Stimulated activated CD4-positive, alpha-beta T cell treated with anti-CD3 and anti-CD28 coated beads, Interleukin-12 subunit alpha, Interleukin-12 subunit beta, amount 100 ng/mL, for 48 hours (primary cell): Measurements from ENCODE around the gene ERRFI1.
"Not testable (repeated sequence)": the region's sequence is repeated elsewhere in the genome, so short reads cannot be mapped to it uniquely, and the experiment has no call there.

ENCODE experiments used
- DNase-seq, 3 donors: peaks; one replicate each; pipeline ENCODE4 v3.0.0-alpha.2; 2020; ENCODE audit warnings: low read depth in 2 of 3, low spot score in 1 of 3

Gene ERRFI1, protein sequence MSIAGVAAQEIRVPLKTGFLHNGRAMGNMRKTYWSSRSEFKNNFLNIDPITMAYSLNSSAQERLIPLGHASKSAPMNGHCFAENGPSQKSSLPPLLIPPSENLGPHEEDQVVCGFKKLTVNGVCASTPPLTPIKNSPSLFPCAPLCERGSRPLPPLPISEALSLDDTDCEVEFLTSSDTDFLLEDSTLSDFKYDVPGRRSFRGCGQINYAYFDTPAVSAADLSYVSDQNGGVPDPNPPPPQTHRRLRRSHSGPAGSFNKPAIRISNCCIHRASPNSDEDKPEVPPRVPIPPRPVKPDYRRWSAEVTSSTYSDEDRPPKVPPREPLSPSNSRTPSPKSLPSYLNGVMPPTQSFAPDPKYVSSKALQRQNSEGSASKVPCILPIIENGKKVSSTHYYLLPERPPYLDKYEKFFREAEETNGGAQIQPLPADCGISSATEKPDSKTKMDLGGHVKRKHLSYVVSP

DNA sequence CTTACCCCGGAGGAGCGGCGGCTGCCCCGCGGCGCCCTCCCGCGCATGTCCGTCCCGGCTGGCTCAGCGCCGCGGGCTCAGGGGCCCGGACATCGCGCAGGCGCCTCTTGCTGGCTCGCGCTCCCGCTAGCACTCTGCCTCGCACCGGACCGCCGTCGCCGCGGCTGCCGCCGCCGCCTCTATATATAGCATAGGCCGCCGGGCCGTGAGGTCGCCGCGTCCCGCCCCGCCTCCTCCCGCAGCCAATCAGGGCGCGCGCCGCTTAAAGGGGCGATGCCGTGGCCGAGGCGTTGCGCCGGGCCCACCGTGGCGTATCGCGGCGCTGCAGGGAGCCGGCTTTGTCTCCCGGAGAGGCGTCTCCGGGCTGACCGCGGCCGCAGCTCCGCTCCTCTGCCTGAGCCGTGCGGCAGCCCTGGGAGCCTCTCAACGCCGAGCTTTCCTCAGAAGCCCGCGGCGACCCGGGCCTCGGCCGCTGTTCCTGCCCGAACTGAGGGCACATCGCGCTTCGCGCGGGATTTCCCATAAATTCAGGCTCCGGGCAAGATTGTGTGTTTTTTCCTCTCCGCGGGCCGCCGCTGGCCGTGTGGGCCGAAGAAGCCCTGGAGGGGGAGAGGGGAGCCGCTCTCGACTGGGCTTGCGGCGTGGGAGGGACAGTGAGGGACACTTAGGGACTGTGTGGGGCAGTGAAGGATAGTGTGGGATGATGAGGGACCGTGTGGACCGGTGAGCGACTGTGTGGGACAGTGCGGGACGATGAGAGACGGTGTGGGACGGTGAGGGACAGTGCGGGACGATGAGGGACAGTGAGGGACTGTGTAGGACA lies at the start of gene ERRFI1:
TSS of gene ERRFI1 (minus strand) at position 157 of the 823 bp plus-strand sequence. CDS start 10,690 bp downstream, outside the sequence.
- DNase-seq = peak; percentile 79 to 87 (median 84)

GRCh38 chr1:8075511-8076051 lies 49.5 kb upstream of the ERRFI1 start:
- DNase-seq = no peak

DNA sequence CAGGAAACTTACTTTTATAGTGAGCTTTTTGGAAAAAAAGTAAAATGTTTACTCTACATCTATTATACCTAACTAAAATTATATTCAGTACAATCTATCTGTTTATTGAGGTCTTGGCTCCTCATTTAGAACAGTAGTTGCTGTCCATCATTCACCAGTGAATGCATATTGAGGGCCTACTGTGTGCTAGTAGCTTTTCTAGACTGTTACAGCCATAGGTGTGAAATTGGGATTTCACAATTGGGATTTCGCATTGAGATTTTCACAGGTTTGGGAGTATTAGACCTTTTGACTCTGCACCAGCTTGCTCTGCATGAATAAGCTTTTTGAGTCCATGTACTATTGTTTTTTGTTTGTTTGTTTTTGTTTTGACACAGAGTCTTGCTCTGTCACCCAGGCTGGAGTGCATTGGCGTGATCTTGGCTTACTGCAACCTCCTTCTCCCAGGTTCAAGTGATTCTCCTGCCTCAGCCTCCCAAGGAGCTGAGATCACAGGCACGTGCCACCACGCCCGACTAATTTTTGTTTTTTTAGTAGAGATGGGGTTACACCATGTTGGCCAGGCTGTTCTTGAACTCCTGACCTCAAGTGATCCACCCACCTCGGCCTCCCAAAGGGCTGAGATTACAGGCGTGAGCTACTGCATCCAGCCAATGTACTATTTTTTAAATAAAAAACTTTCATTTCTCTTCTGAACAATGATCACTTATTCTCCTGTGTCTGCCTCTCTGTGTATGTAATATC lies 47.2 kb upstream of the ERRFI1 start:
- no peak for DNase-seq

GRCh38 chr1:8070381-8070811 lies 44.3 kb upstream of the ERRFI1 start:
- DNase-seq = no peak

DNA sequence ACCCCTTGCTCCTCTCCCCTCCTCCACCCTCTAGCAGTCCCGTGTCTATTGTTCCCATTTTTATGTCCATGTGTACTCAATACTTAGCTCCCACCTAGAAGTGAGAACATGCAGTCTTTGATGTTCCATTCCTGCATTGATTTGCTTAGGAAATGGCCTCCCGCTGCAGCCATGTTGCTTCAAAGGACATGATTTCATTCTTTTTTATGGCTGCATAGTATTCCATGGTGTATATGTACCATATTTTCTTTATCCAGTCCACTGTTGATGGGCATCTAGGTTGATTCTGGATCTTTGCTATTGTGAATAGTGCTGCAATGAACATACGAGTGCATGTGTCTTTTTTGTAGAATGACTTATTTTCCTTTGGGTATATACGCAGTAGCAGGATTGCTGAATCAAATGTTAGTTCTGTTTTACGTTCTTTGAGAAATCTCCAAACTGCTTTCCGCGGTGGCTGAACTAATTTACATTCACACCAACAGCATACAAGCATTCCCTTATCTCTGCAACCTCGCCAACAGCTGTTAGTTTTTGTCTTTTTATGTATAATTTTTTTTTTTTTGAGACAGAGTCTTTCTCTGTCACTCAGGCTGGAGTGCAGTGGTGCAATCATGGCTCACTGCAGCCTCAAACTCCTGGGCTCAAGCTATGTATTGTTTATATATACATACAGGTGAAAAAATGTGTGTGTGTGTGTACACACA lies 43.7 kb upstream of the ERRFI1 start:
- DNase-seq = not testable (repeated sequence)

DNA sequence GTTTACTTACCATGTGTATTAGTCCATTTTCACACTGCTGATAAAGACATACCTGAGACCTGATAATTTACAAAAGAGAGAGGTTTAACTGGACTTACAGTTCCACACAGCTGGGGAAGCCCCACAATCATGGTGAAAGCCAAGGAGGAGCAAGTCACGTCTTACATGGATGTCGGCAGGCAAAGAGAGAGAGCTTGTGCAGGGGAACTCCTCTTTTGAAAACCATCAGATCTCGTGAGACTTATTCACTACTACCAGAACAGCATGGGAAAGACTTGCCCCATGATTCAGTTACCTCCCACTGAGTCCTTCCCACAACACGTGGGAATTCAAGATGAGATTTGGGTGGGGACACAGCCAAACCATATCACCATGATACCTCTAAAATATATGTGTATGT lies 39.3 kb upstream of the ERRFI1 start:
- no peak for DNase-seq

DNA sequence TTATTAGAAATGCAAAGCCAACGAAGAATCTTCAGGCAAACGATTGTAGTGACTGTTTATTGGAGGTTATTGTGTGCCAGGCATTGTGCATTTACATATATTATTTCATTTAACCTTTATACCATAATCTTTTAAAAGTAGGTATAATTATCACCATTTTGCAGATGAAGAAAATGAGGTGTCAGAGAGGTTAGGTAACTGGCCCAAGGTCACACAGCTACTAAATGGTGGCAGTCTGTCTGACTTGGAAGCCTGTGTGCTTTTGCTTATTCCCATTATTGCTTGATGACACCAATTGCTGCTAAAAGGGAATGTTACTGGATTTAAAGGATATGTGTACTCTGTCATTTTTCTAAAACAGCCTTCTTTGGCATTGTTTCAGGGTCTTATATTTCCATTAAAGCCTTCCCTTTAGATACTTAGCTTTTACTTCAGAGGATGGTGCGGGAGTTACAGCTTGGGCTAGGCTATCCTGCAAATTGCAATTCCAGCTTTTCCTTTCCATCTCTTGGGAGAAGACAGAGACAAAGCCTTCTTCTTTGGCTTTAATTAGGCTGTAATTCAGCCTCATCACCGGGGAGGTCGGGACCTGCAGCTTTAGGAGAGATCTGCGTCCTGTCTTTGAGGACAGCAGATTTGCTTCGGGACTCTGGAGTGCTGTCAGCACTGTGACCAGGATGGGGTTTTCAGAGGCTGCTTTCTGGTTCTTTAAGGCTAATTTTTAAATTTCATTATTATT lies 37.4 kb upstream of the ERRFI1 start:
- DNase-seq = no peak

- no peak for DNase-seq
Observed at GRCh38 chr1:8062861-8063260, 36.8 kb upstream of the ERRFI1 start.

GRCh38 chr1:8061673-8062386 lies 35.7 kb upstream of the ERRFI1 start:
- no peak for DNase-seq

GRCh38 chr1:8061210-8061609 lies 35.1 kb upstream of the ERRFI1 start:
- DNase-seq = no peak

- no peak for DNase-seq
Observed at GRCh38 chr1:8059161-8059622, 33.1 kb upstream of the ERRFI1 start.

DNA sequence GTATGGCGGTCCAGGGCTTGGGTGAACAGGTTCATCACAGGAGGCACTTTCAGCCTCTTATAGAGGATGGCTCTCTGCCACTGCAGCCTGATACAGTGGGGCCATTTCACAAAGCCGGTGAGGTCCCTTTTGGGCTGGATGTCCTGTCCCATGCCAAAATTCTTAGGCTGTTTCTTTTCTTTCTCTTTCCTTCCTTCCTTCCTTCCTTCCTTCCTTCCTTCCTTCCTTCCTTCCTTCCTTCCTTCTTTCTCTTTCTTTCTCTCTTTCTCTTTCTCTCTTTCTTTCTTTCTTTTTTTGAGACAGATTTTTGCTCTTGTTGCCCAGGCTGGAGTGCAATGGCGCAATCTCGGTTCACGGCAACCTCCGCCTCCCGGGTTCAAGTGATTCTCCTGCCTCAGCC lies 31.7 kb upstream of the ERRFI1 start:
- not testable (repeated sequence) for DNase-seq

GRCh38 chr1:8055973-8056372 lies 29.9 kb upstream of the ERRFI1 start:
- no peak for DNase-seq

DNA sequence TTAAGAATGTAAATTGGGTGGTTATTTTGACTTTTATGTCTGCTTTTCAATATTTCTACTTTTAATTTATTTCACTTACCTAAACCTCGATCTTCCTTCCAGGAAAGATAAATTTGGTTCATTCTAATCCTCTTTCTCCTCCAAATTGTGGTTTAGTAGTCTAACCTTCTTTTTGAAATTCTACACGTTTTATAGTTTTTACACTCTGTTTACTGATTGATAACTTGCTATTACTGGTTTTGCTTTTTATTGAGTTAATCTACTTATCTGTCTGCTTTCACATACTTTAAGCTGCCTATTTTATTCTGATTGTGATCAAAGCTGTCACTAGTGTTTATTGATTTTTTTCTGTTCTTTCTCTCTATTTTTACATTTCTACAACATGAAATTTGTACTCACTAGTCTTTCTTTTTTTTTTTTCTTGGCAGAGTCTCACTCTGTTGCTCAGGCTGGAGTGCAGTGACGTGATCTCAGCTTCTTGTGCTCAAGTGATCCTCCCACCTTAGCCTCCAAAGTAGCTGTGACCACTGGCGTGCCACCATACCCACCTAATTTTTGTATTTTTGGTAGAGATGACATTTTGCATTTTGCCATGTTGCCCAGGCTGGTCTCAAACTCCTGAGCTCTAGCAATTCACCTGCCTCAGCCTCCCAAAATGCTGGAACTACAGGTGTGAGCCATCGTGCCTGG lies 27.9 kb upstream of the ERRFI1 start:
- no peak for DNase-seq

- DNase-seq = no peak
Observed at GRCh38 chr1:8051650-8052049, 25.5 kb upstream of the ERRFI1 start.

DNA sequence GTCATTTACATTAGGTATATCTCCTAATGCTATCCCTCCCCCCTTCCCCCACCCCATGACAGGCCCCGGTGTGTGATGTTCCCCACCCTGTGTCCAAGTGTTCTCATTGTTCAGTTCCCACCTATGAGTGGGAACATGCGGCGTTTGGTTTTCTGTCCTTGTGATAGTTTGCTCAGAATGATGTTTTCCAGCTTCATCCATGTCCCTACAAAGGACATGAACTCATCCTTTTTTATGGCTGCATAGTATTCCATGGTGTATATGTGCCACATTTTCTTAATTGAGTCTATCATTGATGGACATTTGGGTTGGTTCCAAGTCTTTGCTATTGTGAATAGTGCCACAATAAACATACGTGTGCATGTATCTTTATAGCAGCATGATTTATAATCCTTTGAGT lies 23.1 kb upstream of the ERRFI1 start:
- not testable (repeated sequence) for DNase-seq

- DNase-seq = no peak
Observed at GRCh38 chr1:8047686-8048445, 21.8 kb upstream of the ERRFI1 start.

DNA sequence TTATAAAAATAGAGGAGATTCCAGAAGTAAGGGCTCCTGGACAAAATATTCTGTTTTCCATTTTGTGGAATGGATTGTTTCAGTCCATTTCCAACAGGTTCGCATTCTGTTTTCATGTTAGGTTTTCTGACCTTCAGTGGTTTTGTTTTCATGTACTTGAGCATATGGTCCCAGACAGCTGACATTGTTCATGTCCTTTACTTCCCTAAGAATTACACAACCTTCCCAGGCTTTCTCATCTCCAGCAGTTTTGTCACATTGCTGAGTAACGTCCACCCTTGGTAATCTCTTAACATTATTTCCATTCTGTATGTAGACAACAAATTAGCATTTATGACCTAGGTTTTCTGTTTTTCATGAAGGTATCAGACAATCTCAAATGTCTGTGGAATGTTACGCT lies 21.0 kb upstream of the ERRFI1 start:
- DNase-seq = no peak
